Measurements from ENCODE around the gene ESYT1. TPM values are rescaled to one million over a fixed set of nuclear protein-coding genes. Genes with fewer than 3 reads are reported as not detected.

Gene ESYT1
- total and polyA plus RNA-seq, 2 donors, result 39.2 to 63.4 TPM

DNA sequence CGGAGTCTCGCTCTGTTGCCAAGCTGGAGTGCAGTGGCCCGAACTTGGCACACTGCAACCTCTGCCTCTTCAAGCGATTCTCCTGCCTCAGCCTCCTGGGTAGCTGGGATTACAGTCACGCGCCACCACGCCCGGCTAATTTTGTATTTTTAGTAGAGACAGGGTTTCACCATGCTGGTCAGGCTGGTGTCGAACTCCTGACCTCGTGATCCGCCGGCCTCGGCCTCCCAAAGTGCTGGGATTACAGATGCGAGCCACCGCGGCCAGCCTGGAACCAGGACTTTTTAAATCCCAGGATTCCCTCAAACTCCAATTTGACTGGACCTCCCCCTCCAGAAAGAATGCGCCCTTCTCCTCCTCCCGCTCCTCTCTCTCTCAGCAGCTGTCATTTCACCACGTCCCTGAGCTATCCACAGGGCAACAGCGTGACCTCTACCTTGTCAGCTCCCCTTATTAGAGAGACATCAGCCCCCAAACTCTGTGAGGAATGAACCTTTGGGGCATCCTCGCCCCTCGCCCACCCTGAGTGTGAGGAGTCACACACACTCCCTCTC is 2.0 kb downstream of the ESYT1 start:
- Histone ChIP-seq H3K27me3 (ENCODE audit: control insufficient read depth in 2 of 2, insufficient read depth in 1 of 2, low read length in 1 of 2) (no peaks in the 10 kb centered on the region), H3K4me3 (ENCODE audit: low read length in 2 of 2) (peak overlapping the region; percentile 63 to 88), H3K27ac (ENCODE audit: low read depth in 1 of 2, low read length in 1 of 2) (peak overlapping the region; percentile 82 to 93), H3K4me1 (ENCODE audit: control insufficient read depth in 2 of 2, insufficient read depth in 2 of 2, low read length in 2 of 2) (peaks cover 19 to 45% of the 10 kb centered on the region in 2 donors), H3K9me3 (ENCODE audit: control insufficient read depth in 2 of 2, insufficient read depth in 1 of 2, low read length in 1 of 2) (peaks cover 0 to 7% of the 10 kb centered on the region in 2 donors), H3K36me3 (ENCODE audit: control insufficient read depth in 2 of 2, insufficient read depth in 2 of 2, low read length in 1 of 2) (peaks cover 40 to 47% of the 10 kb centered on the region in 2 donors)
- no peak for DNase-seq (ENCODE audit: low read depth in 6 of 9, low spot score in 9 of 9)
- 75% methylated on average over 22 of the region's 22 CpGs for WGBS

DNA sequence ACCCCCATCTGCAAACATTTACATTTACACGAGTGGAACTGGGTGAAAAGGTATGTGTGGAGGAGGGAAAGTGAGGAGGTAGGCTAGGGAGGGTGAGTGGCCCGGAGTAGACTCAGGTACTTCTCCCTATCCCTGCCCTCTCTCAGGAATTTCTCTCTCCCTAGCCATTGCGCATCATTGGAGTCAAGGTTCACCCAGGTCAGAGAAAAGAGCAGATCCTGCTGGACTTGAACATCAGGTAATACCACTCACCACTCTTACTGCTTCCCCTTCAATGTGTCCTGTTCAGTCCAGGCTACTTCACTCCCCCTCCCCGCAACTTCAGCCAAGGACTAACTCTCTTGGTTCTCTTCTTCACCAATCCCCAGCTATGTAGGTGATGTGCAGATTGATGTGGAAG is 2.8 kb downstream of the ESYT1 start:
- H3K27me3 ChIP-seq (ENCODE audit: control insufficient read depth in 2 of 2, insufficient read depth in 1 of 2, low read length in 1 of 2), result no peaks in the 10 kb centered on the region
- peaks cover 19 to 37% of the 10 kb centered on the region in 2 donors for H3K4me1 ChIP-seq (ENCODE audit: control insufficient read depth in 2 of 2, insufficient read depth in 2 of 2, low read length in 2 of 2)
- DNase-seq (ENCODE audit: low read depth in 6 of 9, low spot score in 9 of 9), result no peak
- H3K36me3 ChIP-seq (ENCODE audit: control insufficient read depth in 2 of 2, insufficient read depth in 2 of 2, low read length in 1 of 2), result peaks cover 40 to 53% of the 10 kb centered on the region in 2 donors
- WGBS, result 98% methylated on average over 4 of the region's 4 CpGs
- peaks cover 0 to 7% of the 10 kb centered on the region in 2 donors for H3K9me3 ChIP-seq (ENCODE audit: control insufficient read depth in 2 of 2, insufficient read depth in 1 of 2, low read length in 1 of 2)
- H3K4me3 ChIP-seq (ENCODE audit: low read length in 2 of 2), result no peak overlapping the region
- no peak overlapping the region for H3K27ac ChIP-seq (ENCODE audit: low read depth in 1 of 2, low read length in 1 of 2)

- H3K4me1 ChIP-seq (ENCODE audit: control insufficient read depth in 2 of 2, insufficient read depth in 2 of 2, low read length in 2 of 2), result peaks cover 2 to 29% of the 10 kb centered on the region in 2 donors
- H3K4me3 ChIP-seq (ENCODE audit: low read length in 2 of 2), result no peak overlapping the region
- WGBS, result 99% methylated on average over 6 of the region's 6 CpGs
- no peaks in the 10 kb centered on the region for H3K27me3 ChIP-seq (ENCODE audit: control insufficient read depth in 2 of 2, insufficient read depth in 1 of 2, low read length in 1 of 2)
- DNase-seq (ENCODE audit: low read depth in 6 of 9, low spot score in 9 of 9), result no peak
- peaks cover 69 to 92% of the 10 kb centered on the region in 2 donors for H3K36me3 ChIP-seq (ENCODE audit: control insufficient read depth in 2 of 2, insufficient read depth in 2 of 2, low read length in 1 of 2)
- no peak overlapping the region for H3K27ac ChIP-seq (ENCODE audit: low read depth in 1 of 2, low read length in 1 of 2)
- peaks cover 0 to 7% of the 10 kb centered on the region in 2 donors for H3K9me3 ChIP-seq (ENCODE audit: control insufficient read depth in 2 of 2, insufficient read depth in 1 of 2, low read length in 1 of 2)
These were observed 6.8 kb downstream of the ESYT1 start for GRCh38 chr12:56134897-56135296.

DNA sequence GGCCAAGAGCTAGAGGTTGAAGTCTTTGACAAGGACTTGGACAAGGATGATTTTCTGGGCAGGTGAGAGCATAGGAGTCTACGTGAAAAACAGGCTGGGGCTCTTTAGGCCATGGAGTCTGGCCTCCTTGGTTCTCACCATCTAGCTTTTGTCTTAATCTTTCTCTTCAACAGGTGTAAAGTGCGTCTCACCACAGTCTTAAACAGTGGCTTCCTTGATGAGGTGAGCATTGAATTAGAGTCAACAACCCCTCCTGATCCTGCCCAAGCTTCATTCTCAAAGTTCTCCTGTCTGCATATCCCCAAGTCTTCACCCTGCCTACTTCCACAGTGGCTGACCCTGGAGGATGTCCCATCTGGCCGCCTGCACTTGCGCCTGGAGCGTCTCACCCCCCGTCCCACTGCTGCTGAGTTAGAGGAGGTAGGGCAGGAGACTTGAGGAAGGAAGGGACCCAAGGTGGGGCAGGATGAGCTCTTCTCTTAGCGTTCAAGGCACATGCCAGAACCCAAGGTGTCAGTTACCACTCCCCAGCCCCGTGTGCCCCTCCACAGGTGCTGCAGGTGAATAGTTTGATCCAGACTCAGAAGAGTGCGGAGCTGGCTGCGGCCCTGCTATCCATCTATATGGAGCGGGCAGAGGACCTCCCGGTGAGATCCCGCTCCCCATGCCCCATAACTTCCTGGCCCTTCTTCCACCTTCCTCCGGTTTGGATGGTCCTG is 9.9 kb downstream of the ESYT1 start:
- no peaks in the 10 kb centered on the region for H3K9me3 ChIP-seq (ENCODE audit: control insufficient read depth in 2 of 2, insufficient read depth in 1 of 2, low read length in 1 of 2)
- H3K4me1 ChIP-seq (ENCODE audit: control insufficient read depth in 2 of 2, insufficient read depth in 2 of 2, low read length in 2 of 2), result peaks cover 0 to 17% of the 10 kb centered on the region in 2 donors
- WGBS, result 95% methylated on average over 14 of the region's 14 CpGs
- H3K4me3 ChIP-seq (ENCODE audit: low read length in 2 of 2), result no peak overlapping the region
- H3K36me3 ChIP-seq (ENCODE audit: control insufficient read depth in 2 of 2, insufficient read depth in 2 of 2, low read length in 1 of 2), result peaks cover 64 to 87% of the 10 kb centered on the region in 2 donors
- no peaks in the 10 kb centered on the region for H3K27me3 ChIP-seq (ENCODE audit: control insufficient read depth in 2 of 2, insufficient read depth in 1 of 2, low read length in 1 of 2)
- H3K27ac ChIP-seq (ENCODE audit: low read depth in 1 of 2, low read length in 1 of 2), result peak overlapping the region; percentile 57 to 61
- DNase-seq (ENCODE audit: low read depth in 6 of 9, low spot score in 9 of 9), result peak in 1 of 9 donors; percentile 31

DNA sequence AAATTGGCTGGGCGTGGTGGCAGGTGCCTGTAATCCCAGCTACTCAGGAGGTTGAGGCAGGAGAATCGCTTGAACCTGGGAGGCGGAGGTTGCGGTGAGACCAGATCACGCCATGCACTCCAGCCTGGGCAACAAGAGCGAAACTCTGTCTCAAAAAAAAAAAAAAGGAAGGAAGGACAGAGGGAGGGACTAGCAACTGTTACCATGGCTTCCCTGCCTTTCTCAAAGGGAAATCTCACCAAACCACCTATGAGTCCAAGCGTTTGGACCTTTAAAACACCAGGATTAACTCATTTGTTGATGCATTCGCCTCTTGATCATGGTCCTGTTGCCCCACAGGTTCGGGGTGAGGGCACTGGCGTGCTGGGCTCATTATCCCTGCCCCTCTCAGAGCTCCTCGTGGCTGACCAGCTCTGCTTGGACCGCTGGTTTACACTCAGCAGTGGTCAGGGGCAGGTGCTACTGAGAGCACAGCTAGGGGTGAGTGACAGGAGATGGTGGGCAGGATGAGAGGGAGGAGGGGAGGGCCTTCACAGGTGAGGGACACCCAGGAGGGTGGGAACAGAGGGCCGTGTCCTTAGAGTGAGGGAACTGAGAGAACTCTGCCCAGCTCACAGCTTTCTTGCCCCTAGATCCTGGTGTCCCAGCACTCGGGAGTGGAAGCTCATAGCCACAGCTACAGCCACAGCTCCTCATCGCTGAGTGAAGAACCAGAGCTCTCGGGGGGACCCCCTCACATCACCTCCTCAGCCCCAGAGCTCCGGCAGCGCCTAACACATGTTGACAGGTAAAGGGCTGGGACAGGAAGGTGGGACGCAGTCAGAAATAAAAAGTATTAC is 14.1 kb downstream of the ESYT1 start:
- H3K36me3 ChIP-seq (ENCODE audit: control insufficient read depth in 2 of 2, insufficient read depth in 2 of 2, low read length in 1 of 2), result peaks cover 63 to 74% of the 10 kb centered on the region in 2 donors
- H3K9me3 ChIP-seq (ENCODE audit: control insufficient read depth in 2 of 2, insufficient read depth in 1 of 2, low read length in 1 of 2), result no peaks in the 10 kb centered on the region
- H3K27ac ChIP-seq (ENCODE audit: low read depth in 1 of 2, low read length in 1 of 2), result no peak overlapping the region
- no peak for DNase-seq (ENCODE audit: low read depth in 6 of 9, low spot score in 9 of 9)
- no peak overlapping the region for H3K4me3 ChIP-seq (ENCODE audit: low read length in 2 of 2)
- H3K4me1 ChIP-seq (ENCODE audit: control insufficient read depth in 2 of 2, insufficient read depth in 2 of 2, low read length in 2 of 2), result peaks cover 0 to 14% of the 10 kb centered on the region in 2 donors
- WGBS, result 95% methylated on average over 19 of the region's 19 CpGs
- no peaks in the 10 kb centered on the region for H3K27me3 ChIP-seq (ENCODE audit: control insufficient read depth in 2 of 2, insufficient read depth in 1 of 2, low read length in 1 of 2)

- DNase-seq (ENCODE audit: low read depth in 6 of 9, low spot score in 9 of 9), result no peak
- Histone ChIP-seq H3K9me3 (ENCODE audit: control insufficient read depth in 2 of 2, insufficient read depth in 1 of 2, low read length in 1 of 2) (no peaks in the 10 kb centered on the region), H3K27me3 (ENCODE audit: control insufficient read depth in 2 of 2, insufficient read depth in 1 of 2, low read length in 1 of 2) (no peaks in the 10 kb centered on the region), H3K27ac (ENCODE audit: low read depth in 1 of 2, low read length in 1 of 2) (no peak overlapping the region), H3K36me3 (ENCODE audit: control insufficient read depth in 2 of 2, insufficient read depth in 2 of 2, low read length in 1 of 2) (peaks cover 53 to 63% of the 10 kb centered on the region in 2 donors), H3K4me1 (ENCODE audit: control insufficient read depth in 2 of 2, insufficient read depth in 2 of 2, low read length in 2 of 2) (peaks cover 0 to 5% of the 10 kb centered on the region in 2 donors), H3K4me3 (ENCODE audit: low read length in 2 of 2) (no peak overlapping the region)
- 89% methylated on average over 4 of the region's 4 CpGs for WGBS
These were observed 15.2 kb downstream of the ESYT1 start for GRCh38 chr12:56143217-56143616.

GRCh38 chr12:56143870-56144269 is 15.8 kb downstream of the ESYT1 start:
- WGBS, result 94% methylated on average over 8 of the region's 8 CpGs
- Histone ChIP-seq H3K9me3 (ENCODE audit: control insufficient read depth in 2 of 2, insufficient read depth in 1 of 2, low read length in 1 of 2) (no peaks in the 10 kb centered on the region), H3K36me3 (ENCODE audit: control insufficient read depth in 2 of 2, insufficient read depth in 2 of 2, low read length in 1 of 2) (peaks cover 46 to 57% of the 10 kb centered on the region in 2 donors), H3K4me3 (ENCODE audit: low read length in 2 of 2) (no peak overlapping the region), H3K27ac (ENCODE audit: low read depth in 1 of 2, low read length in 1 of 2) (peak overlapping the region in 1 of 2 donors; percentile 7), H3K27me3 (ENCODE audit: control insufficient read depth in 2 of 2, insufficient read depth in 1 of 2, low read length in 1 of 2) (no peaks in the 10 kb centered on the region), H3K4me1 (ENCODE audit: control insufficient read depth in 2 of 2, insufficient read depth in 2 of 2, low read length in 2 of 2) (no peaks in the 10 kb centered on the region)
- no peak for DNase-seq (ENCODE audit: low read depth in 6 of 9, low spot score in 9 of 9)

DNA sequence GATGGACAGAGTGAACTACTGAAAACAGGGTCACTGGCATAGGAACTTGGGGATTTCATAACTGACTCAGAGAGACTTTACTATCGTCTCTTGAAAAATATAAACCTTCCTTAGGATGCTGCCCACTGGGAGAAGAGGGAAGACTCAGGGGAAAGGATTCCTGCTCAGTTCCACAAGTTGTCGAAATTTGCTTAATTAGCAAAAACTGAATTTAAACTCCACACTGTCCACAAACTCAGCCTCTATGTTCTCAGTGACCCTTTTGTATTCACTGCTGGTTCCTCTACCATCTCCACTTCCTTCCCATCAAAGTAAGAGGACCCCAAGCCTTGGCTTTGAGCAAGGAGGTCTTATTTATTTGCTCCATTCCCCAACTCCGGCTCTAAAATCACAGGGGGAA is 17.1 kb downstream of the ESYT1 start:
- no peaks in the 10 kb centered on the region for H3K9me3 ChIP-seq (ENCODE audit: control insufficient read depth in 2 of 2, insufficient read depth in 1 of 2, low read length in 1 of 2)
- no peaks in the 10 kb centered on the region for H3K27me3 ChIP-seq (ENCODE audit: control insufficient read depth in 2 of 2, insufficient read depth in 1 of 2, low read length in 1 of 2)
- H3K36me3 ChIP-seq (ENCODE audit: control insufficient read depth in 2 of 2, insufficient read depth in 2 of 2, low read length in 1 of 2), result peaks cover 42 to 44% of the 10 kb centered on the region in 2 donors
- DNase-seq (ENCODE audit: low read depth in 6 of 9, low spot score in 9 of 9), result no peak
- H3K4me1 ChIP-seq (ENCODE audit: control insufficient read depth in 2 of 2, insufficient read depth in 2 of 2, low read length in 2 of 2), result no peaks in the 10 kb centered on the region
- over 99% methylated on average over 3 of the region's 3 CpGs for WGBS
- no peak overlapping the region for H3K27ac ChIP-seq (ENCODE audit: low read depth in 1 of 2, low read length in 1 of 2)
- H3K4me3 ChIP-seq (ENCODE audit: low read length in 2 of 2), result no peak overlapping the region

All from thymus (tissue), 11 donors.